NCI-H774 (cell line): ENCODE measurements around the gene ITGBL1.

Source experiments
- DNase-seq: peaks from one replicate; lab custom pipeline; 2025; lab: John Stamatoyannopoulos, UW

The ITGBL1 gene

DNA sequence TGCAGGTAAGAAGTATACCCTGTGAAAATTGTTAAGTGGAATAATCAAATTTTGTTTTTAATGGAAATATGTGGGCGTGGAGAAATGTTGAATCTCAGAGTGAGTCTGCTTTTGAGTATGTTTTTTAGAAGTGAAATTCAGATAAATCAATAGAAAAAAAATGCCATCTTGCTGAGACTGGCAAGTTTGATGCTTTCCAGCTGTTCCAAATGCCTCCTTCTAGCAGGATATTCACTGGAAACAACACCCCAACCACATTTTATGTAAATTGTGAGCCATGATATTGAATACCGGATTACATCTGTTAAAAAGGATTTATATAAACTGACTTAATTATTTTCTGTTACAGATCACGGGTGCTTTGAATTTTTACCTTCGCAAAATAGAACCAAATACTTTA, 115.4 kb downstream of the ITGBL1 start:
- DNase-seq = no peak

GRCh38 chr13:101569807-101570206, 117.3 kb downstream of the ITGBL1 start:
- no peak for DNase-seq

- no peak for DNase-seq
Measured at GRCh38 chr13:101570410-101570809, 117.9 kb downstream of the ITGBL1 start.

DNA sequence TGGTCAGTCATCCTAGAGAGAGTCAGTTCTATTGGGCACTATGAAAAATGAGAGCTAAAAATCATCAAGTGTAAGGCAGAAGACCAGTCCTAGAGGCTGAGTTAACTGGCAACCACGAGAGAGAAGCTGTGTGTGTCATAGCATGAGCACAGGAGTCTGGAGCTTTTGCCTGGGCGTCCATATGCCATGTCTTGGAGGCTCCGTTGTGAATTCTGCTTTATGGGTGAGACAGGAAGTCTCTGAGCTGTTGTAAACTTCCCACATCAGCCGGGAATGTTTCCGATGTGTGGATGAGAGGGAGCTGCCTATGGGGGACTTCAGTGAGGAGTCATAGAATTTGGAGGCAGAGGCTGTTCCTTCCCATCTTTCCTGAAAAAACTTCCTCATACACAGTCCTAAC, 120.0 kb downstream of the ITGBL1 start:
- no peak for DNase-seq

- DNase-seq = no peak
Measured at GRCh38 chr13:101575581-101575980, 123.1 kb downstream of the ITGBL1 start.

GRCh38 chr13:101576455-101576854, 124.0 kb downstream of the ITGBL1 start:
- no peak for DNase-seq

- no peak for DNase-seq
Measured at GRCh38 chr13:101576977-101577376, 124.5 kb downstream of the ITGBL1 start.

GRCh38 chr13:101579281-101579802, 126.9 kb downstream of the ITGBL1 start:
- DNase-seq = no peak

- no peak for DNase-seq
Measured at GRCh38 chr13:101584331-101584730, 131.9 kb downstream of the ITGBL1 start.

DNA sequence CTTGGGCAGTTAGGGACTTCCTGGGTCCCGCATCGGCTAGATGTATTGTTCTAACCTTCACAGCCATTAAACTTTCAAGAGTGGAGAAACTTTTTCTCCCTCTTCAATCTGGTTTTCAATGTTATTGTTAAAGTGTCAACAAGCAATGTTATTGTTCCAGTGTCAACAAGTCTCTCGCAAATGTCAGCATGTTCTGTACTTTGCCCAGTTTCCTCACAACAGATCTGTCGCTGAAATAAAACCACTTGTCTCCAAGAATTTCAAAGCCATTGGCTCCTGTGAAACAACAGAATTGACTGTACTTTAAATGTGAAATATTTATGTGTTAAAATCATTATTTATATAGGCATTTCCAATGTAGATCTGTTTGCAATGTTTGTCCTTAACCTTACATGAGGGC, 138.0 kb downstream of the ITGBL1 start:
- no peak for DNase-seq

DNA sequence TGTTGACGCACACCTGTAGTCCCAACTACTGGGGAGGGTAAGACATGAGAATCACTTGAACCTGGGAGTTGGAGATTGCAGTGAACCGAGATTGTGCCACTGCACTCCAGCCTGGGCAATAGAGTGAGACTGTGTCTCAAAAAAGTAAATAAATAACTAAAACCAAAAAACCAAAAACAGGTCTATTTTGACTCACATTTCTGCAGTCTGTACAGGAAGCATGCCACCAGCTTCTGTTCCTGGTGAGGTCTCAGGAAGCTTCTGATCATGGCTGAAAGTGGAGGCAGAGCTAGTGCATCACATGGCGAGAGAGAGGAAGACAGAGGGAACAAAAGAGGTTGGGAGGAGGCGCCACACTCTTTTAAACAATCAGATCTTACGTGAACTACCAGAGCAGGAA, 142.5 kb downstream of the ITGBL1 start:
- no peak for DNase-seq

DNA sequence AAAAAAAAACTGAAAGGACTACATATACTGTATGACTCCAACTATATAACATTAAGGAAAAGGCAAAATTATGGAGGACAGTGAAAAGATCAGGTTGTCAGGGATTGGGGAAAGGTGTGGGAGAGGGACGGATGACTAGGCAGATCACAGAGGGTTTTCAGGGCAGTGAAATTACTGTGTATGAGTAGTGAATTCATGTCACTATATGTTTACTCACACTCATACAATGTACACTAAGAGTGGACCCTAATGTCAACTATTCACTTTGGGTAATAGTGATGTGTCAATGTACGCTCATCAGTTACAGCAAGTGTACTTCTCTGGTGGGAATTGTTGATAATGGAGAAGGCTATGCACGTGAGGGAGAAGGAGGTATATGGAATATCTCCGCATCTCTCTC, 144.3 kb downstream of the ITGBL1 start:
- DNase-seq = no peak

DNA sequence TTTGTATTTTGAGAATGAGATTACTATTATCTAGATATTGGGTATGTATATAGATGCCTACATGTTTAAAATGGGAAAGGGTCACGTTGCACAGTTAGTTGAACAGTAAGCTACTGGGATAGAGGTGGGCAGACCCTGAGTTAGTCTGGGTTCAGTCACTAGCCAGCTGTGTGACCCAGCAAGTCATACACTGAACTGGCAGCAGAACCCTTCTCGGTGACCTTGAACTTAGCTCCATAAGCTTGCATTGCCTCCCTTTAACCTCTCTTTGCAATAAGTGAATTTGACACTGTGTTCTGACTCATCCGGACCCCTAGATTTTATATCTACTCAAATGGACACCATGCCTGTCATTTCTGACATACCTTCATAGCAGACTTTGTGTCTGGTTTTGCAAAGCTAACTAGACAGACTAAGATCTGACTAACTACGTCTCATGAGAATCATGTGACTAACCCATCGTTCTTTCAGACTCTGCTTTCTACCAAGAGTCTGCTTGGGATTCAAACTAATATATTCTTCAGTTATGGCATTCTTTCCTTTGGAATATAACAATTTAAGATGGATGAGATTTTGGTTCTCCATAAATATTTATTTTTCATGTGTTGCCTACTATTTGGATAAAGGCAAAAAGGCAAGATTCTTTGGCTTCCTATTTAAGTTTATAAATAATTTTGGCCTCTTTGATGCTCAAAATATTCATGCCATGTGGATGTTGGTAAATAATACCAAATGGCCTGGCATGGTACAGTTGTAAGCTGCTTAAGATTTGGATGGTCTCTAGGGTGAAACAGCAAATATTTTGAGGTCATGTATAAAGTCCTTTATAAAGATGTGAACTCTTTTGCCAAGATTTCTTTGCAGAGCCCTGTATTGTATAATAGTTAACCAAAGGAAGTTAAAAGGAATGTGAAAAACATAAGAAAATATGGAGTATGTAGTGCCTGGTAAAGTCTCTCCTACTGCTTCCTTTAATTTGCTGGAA, 159.3 kb downstream of the ITGBL1 start:
- DNase-seq = no peak

GRCh38 chr13:101612735-101613134, 160.3 kb downstream of the ITGBL1 start:
- DNase-seq = no peak

- DNase-seq = no peak
Measured at GRCh38 chr13:101614491-101614890, 162.0 kb downstream of the ITGBL1 start.

DNA sequence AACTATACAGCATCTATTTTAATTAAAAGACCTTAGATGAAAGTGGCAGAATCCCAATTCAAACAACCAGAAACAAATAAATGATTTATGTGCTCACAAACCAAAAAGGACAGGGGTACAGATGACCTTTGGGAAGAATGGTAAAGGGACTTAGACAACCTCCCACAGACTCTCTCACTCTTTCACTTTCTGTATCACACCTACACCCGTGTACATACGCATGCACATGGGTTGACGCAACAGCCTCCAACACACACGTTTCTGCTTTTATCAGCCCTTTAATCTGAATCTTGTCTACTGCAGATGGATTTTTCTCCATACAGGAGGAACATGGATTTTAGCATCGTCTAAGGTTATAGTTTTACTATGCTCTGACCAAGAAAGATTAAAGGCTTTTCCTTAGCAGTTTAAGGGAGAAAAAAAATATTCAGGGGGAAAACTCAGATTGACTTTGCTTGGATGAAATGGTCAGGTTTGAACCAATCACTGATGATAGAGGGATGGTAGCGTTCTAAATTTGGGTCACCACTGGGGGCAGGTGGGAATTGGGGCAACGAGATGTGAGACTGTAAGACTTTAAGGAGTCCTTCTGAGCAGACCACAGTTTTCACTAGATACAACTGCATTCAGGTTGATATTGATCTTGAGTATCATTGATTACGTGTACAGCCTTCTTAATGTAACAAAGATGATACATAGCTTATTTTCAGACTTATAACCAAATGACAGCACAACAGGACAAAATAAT, 166.1 kb downstream of the ITGBL1 start:
- no peak for DNase-seq

- DNase-seq = no peak
Measured at GRCh38 chr13:101621099-101621498, 168.6 kb downstream of the ITGBL1 start.

GRCh38 chr13:101623470-101624209, 171.2 kb downstream of the ITGBL1 start:
- no peak for DNase-seq

- peak; percentile 33 for DNase-seq
Measured at GRCh38 chr13:101624210-101624922, 171.9 kb downstream of the ITGBL1 start.

GRCh38 chr13:101624981-101625380, 172.5 kb downstream of the ITGBL1 start:
- DNase-seq = no peak

GRCh38 chr13:101626925-101627555, 174.6 kb downstream of the ITGBL1 start:
- no peak for DNase-seq
